WTC11 (cell line): ENCODE measurements around the gene BDH1. TPM values are rescaled to one million over a fixed set of nuclear protein-coding genes. Genes with fewer than 3 reads are reported as not detected.

Source experiments
- ATAC-seq: fragments of 200-7000 bp; cut with Tn5 transposase; 2 replicates; pipeline ENCODE4 v1.10.0; 2021; ENCODE audit warnings: mild to moderate bottlenecking, moderate library complexity
- CTCF ChIA-PET: fragments of 300-600 bp; sonication (Branson Sonifier 250); formaldehyde crosslinking; loops from one replicate; lab custom pipeline; 2021; ENCODE audit warnings: antibody characterized with exemption; lab: Charles Lee
- POLR2A ChIA-PET: fragments of 350-600 bp; sonication (Branson Sonifier 250); formaldehyde crosslinking; loops from one replicate; lab custom pipeline; 2021; ENCODE audit warnings: antibody characterized with exemption; lab: Charles Lee
- DNase-seq: peaks from one replicate; pipeline ENCODE4 v3.0.0; 2021; ENCODE audit warnings: low spot score
- H3K27ac Mint-ChIP-seq: 2 replicates; pipeline ENCODE4 v1.8.0; 2021; ENCODE audit warnings: mixed read lengths
- H3K27me3 Mint-ChIP-seq: 2 replicates; pipeline ENCODE4 v1.8.0; 2021; ENCODE audit warnings: low read depth, mild to moderate bottlenecking, moderate library complexity, mixed read lengths
- H3K36me3 Mint-ChIP-seq: 2 replicates; pipeline ENCODE4 v1.8.0; 2021; ENCODE audit warnings: mixed read lengths
- H3K4me1 Mint-ChIP-seq: 2 replicates; pipeline ENCODE4 v1.8.0; 2022; ENCODE audit warnings: mixed read lengths
- H3K4me3 Mint-ChIP-seq: 2 replicates; pipeline ENCODE4 v1.8.0; 2021; ENCODE audit warnings: mild to moderate bottlenecking, moderate library complexity, mixed read lengths
- H3K9me3 Mint-ChIP-seq: 2 replicates; pipeline ENCODE4 v1.8.0; 2021; ENCODE audit warnings: mixed read lengths
- CBFB ChIP-seq: sonication (generic); formaldehyde crosslinking; IDR thresholded peaks from 2 replicates; pipeline ENCODE4 v1.8.1; 2022; ENCODE audit warnings: mild to moderate bottlenecking, low read depth, missing genetic modification reagents
- ELF4 ChIP-seq: sonication (generic); formaldehyde crosslinking; IDR thresholded peaks from 2 replicates; pipeline ENCODE4 v1.8.1; 2022; ENCODE audit warnings: low read depth, mild to moderate bottlenecking, moderate library complexity, missing genetic modification reagents
- JAZF1 ChIP-seq: fragments of 250-450 bp; sonication (Bioruptor Pico); IDR thresholded peaks from 2 replicates; pipeline ENCODE4 v1.9.0; 2021; ENCODE audit warnings: moderate library complexity, mild to moderate bottlenecking, inconsistent platforms
- RELA ChIP-seq: sonication (generic); formaldehyde crosslinking; IDR thresholded peaks from 2 replicates; pipeline ENCODE4 v1.8.1; 2022; ENCODE audit warnings: missing genetic modification reagents, mild to moderate bottlenecking, borderline replicate concordance
- ZNF232 ChIP-seq: sonication (generic); formaldehyde crosslinking; IDR thresholded peaks from 2 replicates; pipeline ENCODE4 v1.8.0; 2022; ENCODE audit warnings: mild to moderate bottlenecking, missing genetic modification reagents
- total RNA-seq: library from RNA; stranded (reverse); gene quantifications from 3 replicates; pipeline ENCODE4 v1.2.3, GENCODE V29; 2021
- TF ChIP-seq, protein P1 (sequence below): sonication (generic); formaldehyde crosslinking; IDR thresholded peaks from 2 replicates; pipeline ENCODE4 v1.8.0; 2022; ENCODE audit warnings: mild to moderate bottlenecking, missing genetic modification reagents
- TF ChIP-seq, protein P2 (sequence below): fragments of 250-450 bp; sonication (Bioruptor Pico); conservative IDR thresholded peaks from 2 replicates; pipeline ENCODE4 v1.9.0; 2021; ENCODE audit warnings: mild to moderate bottlenecking
- TF ChIP-seq, protein P3 (sequence below): sonication (generic); formaldehyde crosslinking; IDR thresholded peaks from 2 replicates; pipeline ENCODE4 v1.8.1; 2022; ENCODE audit warnings: mild to moderate bottlenecking, moderate library complexity, missing genetic modification reagents
- TF ChIP-seq, protein P4 (sequence below): sonication (generic); formaldehyde crosslinking; IDR thresholded peaks from 2 replicates; pipeline ENCODE4 v1.8.0; 2023; ENCODE audit warnings: missing genetic modification reagents
- TF ChIP-seq, protein P5 (sequence below): sonication (generic); formaldehyde crosslinking; IDR thresholded peaks from 2 replicates; pipeline ENCODE4 v1.8.1; 2023; ENCODE audit warnings: mild to moderate bottlenecking, missing genetic modification reagents, moderate library complexity
- TF ChIP-seq, protein P6 (sequence below): fragments of 250-450 bp; sonication (Bioruptor Pico); IDR thresholded peaks from 2 replicates; pipeline ENCODE4 v1.8.0; 2021; ENCODE audit warnings: mild to moderate bottlenecking

BDH1 gene
- total RNA-seq, 1 experiment from 2014 or later: 26.8 TPM

DNA sequence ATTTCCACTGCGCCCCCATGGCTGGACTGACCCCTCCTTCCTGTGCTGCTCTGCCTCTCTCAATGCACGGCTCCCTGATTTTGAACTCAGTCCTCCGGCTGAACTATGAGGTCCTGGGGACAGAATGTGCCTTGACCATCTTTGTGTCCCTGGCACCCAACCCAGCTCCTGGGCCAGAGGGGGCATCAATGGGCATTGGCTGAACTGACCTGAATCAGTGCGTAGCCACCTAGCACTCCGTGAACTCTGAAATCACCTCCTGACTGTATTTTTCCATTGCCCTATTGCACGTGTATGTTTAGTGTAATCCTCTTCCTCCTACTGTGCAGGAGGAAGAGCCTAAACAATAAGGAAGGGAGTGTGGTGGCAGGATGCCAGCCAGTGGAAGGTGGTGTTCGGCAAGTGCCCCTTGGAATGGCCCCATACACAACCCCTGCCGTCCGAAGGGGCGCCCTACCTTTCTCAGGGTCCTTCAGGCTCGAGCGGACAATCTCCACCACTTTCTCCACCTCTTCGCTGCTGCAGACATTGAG lies 33.5 kb downstream of the BDH1 start:
- TF ChIP-seq, protein P1, sequence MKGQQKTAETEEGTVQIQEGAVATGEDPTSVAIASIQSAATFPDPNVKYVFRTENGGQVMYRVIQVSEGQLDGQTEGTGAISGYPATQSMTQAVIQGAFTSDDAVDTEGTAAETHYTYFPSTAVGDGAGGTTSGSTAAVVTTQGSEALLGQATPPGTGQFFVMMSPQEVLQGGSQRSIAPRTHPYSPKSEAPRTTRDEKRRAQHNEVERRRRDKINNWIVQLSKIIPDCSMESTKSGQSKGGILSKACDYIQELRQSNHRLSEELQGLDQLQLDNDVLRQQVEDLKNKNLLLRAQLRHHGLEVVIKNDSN (CRISPR knock-in tag): no peak
- TF ChIP-seq, protein P2, sequence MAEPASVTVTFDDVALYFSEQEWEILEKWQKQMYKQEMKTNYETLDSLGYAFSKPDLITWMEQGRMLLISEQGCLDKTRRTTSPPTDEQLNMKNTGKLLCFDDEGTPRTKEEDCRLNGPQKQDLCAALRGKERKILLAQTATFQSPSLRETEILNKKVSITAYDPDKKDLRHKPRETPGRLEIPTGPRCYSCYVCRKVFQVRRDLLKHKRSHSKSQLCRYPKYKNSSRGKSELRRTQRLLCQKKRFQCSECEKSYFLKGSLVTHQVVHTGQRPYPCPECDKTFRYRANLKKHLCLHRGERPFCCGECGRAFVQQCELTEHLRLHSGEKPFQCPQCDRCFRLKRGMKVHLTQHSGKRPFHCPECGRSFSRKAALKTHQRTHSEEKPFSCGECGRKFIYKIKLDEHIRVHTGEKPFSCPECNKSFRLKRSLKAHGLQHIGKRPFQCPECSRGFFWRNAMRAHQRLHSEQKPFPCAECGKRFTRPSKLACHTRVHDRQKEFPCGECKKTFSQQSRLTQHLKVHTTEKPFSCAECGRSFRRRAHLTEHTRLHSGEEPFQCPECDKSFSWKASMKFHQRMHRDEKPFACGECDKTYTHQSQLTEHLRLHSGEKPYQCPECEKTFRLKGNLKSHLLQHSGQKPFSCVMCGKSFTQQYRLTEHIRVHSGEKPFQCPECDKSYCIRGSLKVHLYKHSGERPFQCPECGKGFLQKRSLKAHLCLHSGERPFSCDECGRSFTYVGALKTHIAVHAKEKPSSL (CRISPR knock-in tag): no peak
- TF ChIP-seq, protein P3, sequence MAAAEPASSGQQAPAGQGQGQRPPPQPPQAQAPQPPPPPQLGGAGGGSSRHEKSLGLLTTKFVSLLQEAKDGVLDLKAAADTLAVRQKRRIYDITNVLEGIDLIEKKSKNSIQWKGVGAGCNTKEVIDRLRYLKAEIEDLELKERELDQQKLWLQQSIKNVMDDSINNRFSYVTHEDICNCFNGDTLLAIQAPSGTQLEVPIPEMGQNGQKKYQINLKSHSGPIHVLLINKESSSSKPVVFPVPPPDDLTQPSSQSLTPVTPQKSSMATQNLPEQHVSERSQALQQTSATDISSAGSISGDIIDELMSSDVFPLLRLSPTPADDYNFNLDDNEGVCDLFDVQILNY (CRISPR knock-in tag): no peak
- TF ChIP-seq RELA (CRISPR knock-in tag) (no peak), CBFB (CRISPR knock-in tag) (no peak), ELF4 (CRISPR knock-in tag) (no peak), ZNF232 (CRISPR knock-in tag) (no peak)
- TF ChIP-seq, protein P4, sequence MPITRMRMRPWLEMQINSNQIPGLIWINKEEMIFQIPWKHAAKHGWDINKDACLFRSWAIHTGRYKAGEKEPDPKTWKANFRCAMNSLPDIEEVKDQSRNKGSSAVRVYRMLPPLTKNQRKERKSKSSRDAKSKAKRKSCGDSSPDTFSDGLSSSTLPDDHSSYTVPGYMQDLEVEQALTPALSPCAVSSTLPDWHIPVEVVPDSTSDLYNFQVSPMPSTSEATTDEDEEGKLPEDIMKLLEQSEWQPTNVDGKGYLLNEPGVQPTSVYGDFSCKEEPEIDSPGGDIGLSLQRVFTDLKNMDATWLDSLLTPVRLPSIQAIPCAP (CRISPR knock-in tag): no peak
- TF ChIP-seq, protein P5, sequence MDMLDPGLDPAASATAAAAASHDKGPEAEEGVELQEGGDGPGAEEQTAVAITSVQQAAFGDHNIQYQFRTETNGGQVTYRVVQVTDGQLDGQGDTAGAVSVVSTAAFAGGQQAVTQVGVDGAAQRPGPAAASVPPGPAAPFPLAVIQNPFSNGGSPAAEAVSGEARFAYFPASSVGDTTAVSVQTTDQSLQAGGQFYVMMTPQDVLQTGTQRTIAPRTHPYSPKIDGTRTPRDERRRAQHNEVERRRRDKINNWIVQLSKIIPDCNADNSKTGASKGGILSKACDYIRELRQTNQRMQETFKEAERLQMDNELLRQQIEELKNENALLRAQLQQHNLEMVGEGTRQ: no peak
- TF ChIP-seq, protein P6, sequence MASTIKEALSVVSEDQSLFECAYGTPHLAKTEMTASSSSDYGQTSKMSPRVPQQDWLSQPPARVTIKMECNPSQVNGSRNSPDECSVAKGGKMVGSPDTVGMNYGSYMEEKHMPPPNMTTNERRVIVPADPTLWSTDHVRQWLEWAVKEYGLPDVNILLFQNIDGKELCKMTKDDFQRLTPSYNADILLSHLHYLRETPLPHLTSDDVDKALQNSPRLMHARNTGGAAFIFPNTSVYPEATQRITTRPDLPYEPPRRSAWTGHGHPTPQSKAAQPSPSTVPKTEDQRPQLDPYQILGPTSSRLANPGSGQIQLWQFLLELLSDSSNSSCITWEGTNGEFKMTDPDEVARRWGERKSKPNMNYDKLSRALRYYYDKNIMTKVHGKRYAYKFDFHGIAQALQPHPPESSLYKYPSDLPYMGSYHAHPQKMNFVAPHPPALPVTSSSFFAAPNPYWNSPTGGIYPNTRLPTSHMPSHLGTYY (CRISPR knock-in tag): no peak
- peaks cover 4% of the 10 kb centered on the region for H3K36me3 Mint-ChIP-seq
- POLR2A ChIA-PET: no interaction called here
- peaks cover 33% of the 10 kb centered on the region for H3K4me1 Mint-ChIP-seq
- H3K27ac Mint-ChIP-seq: no peak overlapping the region
- H3K4me3 Mint-ChIP-seq: no peak overlapping the region
- H3K9me3 Mint-ChIP-seq: 0 out of 2 replicates have a peak, but pooled peaks cover 3% of the 10 kb centered on the region
- CTCF ChIA-PET: interaction anchor here (1.6 kb wide), 1 partner anchor 77 kb away, joined by 5 read pairs; no protein-coding TSS in a partner anchor
- no peaks in the 10 kb centered on the region for H3K27me3 Mint-ChIP-seq
- DNase-seq (no peak), ATAC-seq (no peak)

DNA sequence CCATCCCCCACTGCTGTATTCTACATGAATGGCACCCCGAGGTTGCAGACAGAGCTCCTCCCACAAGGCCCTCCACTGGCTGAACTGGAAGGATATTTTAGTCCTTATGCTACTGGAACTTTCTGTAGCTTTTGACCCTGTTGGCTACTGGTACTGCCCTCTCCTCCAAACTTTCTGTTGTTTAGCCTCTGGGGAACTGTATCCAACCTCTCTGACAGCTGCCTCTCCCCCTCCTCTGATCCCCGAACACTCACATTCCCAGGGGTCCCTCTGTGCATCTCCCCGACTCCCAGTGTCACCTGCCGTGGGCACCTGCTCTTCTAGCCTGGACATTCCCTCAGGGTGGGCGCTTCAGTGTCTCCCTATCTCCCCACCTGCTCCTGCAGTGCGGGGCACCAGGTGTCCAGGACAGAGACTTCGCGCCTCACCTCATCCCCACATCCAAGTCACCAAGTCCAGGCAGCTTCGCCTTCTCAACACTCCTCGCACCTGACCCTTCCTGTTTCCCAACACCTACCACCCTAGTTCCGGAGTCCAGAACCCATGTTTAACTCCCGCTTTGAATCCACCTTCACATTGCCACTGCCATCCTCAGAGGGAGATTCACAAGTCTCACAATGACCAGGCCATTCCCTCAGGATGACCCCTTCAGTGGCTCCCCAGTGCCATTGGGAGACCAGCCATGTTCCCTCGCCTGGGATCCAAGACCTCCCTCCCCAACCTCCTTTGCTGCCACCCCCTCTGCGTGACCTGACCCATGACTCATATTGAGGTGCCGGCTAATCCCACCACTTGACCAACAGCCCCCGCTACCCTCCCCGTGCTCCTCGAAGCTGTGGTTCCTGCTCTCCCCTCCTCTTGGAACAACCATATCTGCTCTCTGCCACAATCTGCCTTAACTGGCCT lies 34.2 kb downstream of the BDH1 start:
- H3K27me3 Mint-ChIP-seq: no peaks in the 10 kb centered on the region
- 0 out of 2 replicates have a peak, but pooled peaks cover 3% of the 10 kb centered on the region for H3K9me3 Mint-ChIP-seq
- H3K27ac Mint-ChIP-seq: peak overlapping the region; percentile 4
- peaks cover 4% of the 10 kb centered on the region for H3K36me3 Mint-ChIP-seq
- ChIA-PET POLR2A (interaction anchor here (0.6 to 1.2 kb wide), 3 partner anchors 11 to 338 kb away, joined by 3 to 6 read pairs (median 4); no protein-coding TSS in a partner anchor), CTCF (interaction anchor here (0.7 to 1.4 kb wide), 14 partner anchors 9 to 579 kb away, joined by 3 to 10 read pairs (median 4); partner anchors contain the start of genes DLG1 and NCBP2)
- TF ChIP-seq JAZF1 (CRISPR knock-in tag): no peak
- ATAC-seq (no peak), DNase-seq (no peak)
- peaks cover 39% of the 10 kb centered on the region for H3K4me1 Mint-ChIP-seq
- no peak overlapping the region for H3K4me3 Mint-ChIP-seq
